GM19099 (cell line): ENCODE data around the gene ATXN7L2.

Experiments used
- POLR2A ChIP-seq: IDR thresholded peaks from 3 replicates; pipeline ENCODE4 v1.6.1; 2011; ENCODE audit warnings: low read depth; ENCODE audit not compliant: insufficient read length; ENCODE audit errors: extremely low read depth

ATXN7L2 gene

DNA sequence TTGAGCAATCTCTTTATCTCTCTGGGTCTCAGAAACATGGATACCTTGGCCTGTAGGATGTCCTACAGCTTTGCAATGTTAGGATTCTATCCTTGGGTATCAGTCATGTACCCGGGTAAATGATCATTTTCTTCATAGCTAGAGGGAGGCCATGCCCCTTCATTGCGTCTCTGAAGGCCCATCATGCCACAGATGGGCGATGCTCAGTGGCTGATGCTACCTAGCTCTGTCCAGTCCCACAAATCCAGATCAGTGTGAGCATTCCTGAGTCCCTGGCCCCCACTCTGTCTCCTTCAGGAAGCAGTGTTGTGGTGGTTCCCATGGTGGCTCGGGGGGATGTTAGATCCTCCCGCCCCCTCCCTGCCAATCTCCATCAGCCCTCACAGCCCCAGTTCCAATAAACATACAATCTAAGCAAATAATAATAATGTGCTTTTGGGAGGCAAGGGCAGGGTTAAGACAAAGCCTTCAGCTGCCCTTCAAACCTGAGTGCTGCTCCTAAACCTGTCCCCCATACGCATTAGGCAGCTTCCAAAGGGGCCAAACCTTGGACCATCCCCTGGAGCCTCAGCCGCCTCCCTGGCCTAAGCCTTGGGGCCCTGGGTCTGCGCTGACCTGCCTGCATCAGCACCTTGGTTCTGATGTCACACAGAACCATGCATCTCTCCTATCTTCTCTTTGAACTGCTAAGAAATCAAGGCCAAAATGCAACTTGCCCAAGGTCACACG, 55.3 kb downstream of the ATXN7L2 start:
- TF ChIP-seq POLR2A = no peak

GRCh38 chr1:109539676-109540075, 56.0 kb downstream of the ATXN7L2 start, which contains the start of gene GPR61:
TSS of gene GPR61 (plus strand) at chr1:109539872. CDS start at chr1:109543023, 3,151 bp downstream.
- no peak for TF ChIP-seq POLR2A

DNA sequence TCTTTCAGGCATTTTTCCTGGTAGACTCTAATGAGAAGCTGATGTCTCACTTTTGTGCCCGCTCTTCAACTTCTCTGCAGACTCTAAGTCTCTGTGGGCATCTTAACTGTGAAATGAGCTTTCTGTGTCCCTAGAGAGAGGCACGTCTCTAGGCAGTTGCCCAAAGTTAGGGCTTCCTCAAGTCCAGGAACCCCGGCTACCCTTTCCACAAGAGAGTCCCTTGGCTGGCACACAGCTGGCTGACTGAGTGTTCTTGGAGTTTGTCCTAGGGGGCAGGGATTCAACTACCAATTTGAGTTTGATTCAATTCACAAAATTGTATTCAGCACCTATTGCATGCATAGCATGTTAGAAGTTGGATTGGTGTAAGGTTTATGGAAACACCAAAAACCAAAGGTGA, 57.4 kb downstream of the ATXN7L2 start:
- TF ChIP-seq POLR2A = no peak
